ENCODE measurements around the gene LINGO1. TPM values are rescaled to one million over a fixed set of nuclear protein-coding genes. Genes with fewer than 3 reads are reported as not detected.

The LINGO1 gene
- total RNA-seq, 1 donor from 2014 or later = 12.0 TPM

DNA sequence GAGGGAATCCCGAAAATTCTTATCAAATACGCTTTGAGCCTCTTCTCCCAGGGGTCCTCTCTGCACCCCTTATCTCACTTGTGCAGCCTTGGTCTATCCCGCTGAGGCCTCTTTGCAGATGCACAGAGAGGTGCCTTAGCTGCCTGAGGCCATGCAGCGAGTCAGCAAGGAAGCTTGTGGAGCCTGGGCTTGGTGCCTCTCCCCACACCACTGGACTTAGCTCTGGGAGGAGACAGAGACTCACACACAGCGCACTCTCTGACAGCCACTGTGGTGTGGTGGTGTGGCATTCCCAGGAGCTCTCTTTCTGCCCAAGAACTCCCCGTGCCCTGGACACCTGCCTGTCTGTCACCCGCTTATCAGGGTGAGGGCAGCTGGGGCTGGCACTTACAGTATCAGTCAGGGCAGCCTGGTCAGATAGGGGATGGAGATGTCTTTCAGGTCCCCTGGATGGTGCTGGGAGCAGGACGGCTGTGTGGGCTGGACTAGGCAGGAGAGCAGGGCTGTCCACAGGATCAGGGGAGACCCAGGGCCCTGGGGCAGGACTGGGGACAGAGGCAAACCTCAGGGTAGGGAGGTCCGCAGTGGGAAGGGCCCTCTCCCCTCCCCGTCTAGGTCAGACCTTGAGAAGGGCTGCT lies 10.2 kb upstream of the LINGO1 start:
- H3K4me1 Mint-ChIP-seq (ENCODE audit: low read depth) = no peaks in the 10 kb centered on the region
- H3K27me3 Mint-ChIP-seq (ENCODE audit: low read depth) = peaks cover 35% of the 10 kb centered on the region
- H3K27ac Mint-ChIP-seq (ENCODE audit: unreplicated experiment) = no peak overlapping the region
- TF ChIP-seq CTCF (IDR thresholded peaks at IDR 0.05) = no peak
- H3K36me3 Mint-ChIP-seq (ENCODE audit: low read depth) = no peaks in the 10 kb centered on the region
- no peak overlapping the region for H3K4me3 Mint-ChIP-seq (ENCODE audit: unreplicated experiment)
- no peaks in the 10 kb centered on the region for H3K9me3 Mint-ChIP-seq (ENCODE audit: low read depth)
- no peak for DNase-seq (ENCODE audit: low spot score)

- H3K4me3 Mint-ChIP-seq (ENCODE audit: unreplicated experiment) = no peak overlapping the region
- H3K9me3 Mint-ChIP-seq (ENCODE audit: low read depth) = no peaks in the 10 kb centered on the region
- H3K4me1 Mint-ChIP-seq (ENCODE audit: low read depth) = no peaks in the 10 kb centered on the region
- H3K36me3 Mint-ChIP-seq (ENCODE audit: low read depth) = no peaks in the 10 kb centered on the region
- DNase-seq (ENCODE audit: low spot score) = no peak
- H3K27ac Mint-ChIP-seq (ENCODE audit: unreplicated experiment) = no peak overlapping the region
- H3K27me3 Mint-ChIP-seq (ENCODE audit: low read depth) = peaks cover 43% of the 10 kb centered on the region
- no peak for TF ChIP-seq CTCF (IDR thresholded peaks at IDR 0.05)
These were observed 9.3 kb upstream of the LINGO1 start for GRCh38 chr15:77641999-77642398.

DNA sequence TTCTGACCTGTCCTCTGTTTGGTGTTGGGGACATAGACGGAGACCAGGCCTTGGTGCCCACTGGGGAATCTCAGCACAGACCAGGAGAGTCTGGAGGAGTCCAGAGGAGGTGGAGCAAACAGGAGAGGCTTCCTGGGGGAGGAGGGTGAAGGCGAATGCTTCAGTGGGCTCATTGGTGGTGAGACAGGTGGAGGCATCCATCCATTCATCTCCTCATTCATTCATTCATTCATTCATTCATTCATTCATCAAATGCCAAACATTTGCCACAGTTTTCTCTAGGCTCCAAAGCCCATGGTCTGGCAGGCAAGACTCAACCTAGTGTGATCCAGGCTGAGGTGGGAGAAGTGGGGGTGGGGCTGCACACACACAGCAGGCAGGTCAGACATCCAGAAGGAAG lies 7.9 kb upstream of the LINGO1 start:
- H3K4me3 Mint-ChIP-seq (ENCODE audit: unreplicated experiment) = no peak overlapping the region
- H3K4me1 Mint-ChIP-seq (ENCODE audit: low read depth) = no peaks in the 10 kb centered on the region
- no peak overlapping the region for H3K27ac Mint-ChIP-seq (ENCODE audit: unreplicated experiment)
- TF ChIP-seq CTCF (IDR thresholded peaks at IDR 0.05) = no peak
- H3K27me3 Mint-ChIP-seq (ENCODE audit: low read depth) = peaks cover 46% of the 10 kb centered on the region
- no peaks in the 10 kb centered on the region for H3K36me3 Mint-ChIP-seq (ENCODE audit: low read depth)
- H3K9me3 Mint-ChIP-seq (ENCODE audit: low read depth) = no peaks in the 10 kb centered on the region
- no peak for DNase-seq (ENCODE audit: low spot score)

GRCh38 chr15:77639431-77639830 lies 6.7 kb upstream of the LINGO1 start:
- Mint-ChIP-seq H3K36me3 (ENCODE audit: low read depth) (no peaks in the 10 kb centered on the region), H3K4me3 (ENCODE audit: unreplicated experiment) (no peak overlapping the region), H3K27ac (ENCODE audit: unreplicated experiment) (no peak overlapping the region), H3K27me3 (ENCODE audit: low read depth) (peaks cover 50% of the 10 kb centered on the region), H3K9me3 (ENCODE audit: low read depth) (no peaks in the 10 kb centered on the region), H3K4me1 (ENCODE audit: low read depth) (no peaks in the 10 kb centered on the region)
- TF ChIP-seq CTCF (IDR thresholded peaks at IDR 0.05) = no peak
- no peak for DNase-seq (ENCODE audit: low spot score)

GRCh38 chr15:77637851-77638692 lies 5.4 kb upstream of the LINGO1 start:
- no peak overlapping the region for H3K27ac Mint-ChIP-seq (ENCODE audit: unreplicated experiment)
- no peaks in the 10 kb centered on the region for H3K36me3 Mint-ChIP-seq (ENCODE audit: low read depth)
- H3K27me3 Mint-ChIP-seq (ENCODE audit: low read depth) = peaks cover 56% of the 10 kb centered on the region
- H3K4me3 Mint-ChIP-seq (ENCODE audit: unreplicated experiment) = no peak overlapping the region
- H3K9me3 Mint-ChIP-seq (ENCODE audit: low read depth) = no peaks in the 10 kb centered on the region
- DNase-seq (ENCODE audit: low spot score) = no peak
- peaks cover 9% of the 10 kb centered on the region for H3K4me1 Mint-ChIP-seq (ENCODE audit: low read depth)
- no peak for TF ChIP-seq CTCF (IDR thresholded peaks at IDR 0.05)
